GM21717 (cell line): ENCODE measurements around the gene SIL1.
"Not testable (repeated sequence)": the region's sequence is repeated elsewhere in the genome, so short reads cannot be mapped to it uniquely, and the experiment has no call there.

Experiments used
- ATAC-seq: cut with Tn5 transposase; IDR thresholded peaks from one replicate; pipeline ENCODE4 v1.9.1; 2021; ENCODE audit warnings: mild to moderate bottlenecking, moderate library complexity; ENCODE audit not compliant: unreplicated experiment

Gene SIL1

DNA sequence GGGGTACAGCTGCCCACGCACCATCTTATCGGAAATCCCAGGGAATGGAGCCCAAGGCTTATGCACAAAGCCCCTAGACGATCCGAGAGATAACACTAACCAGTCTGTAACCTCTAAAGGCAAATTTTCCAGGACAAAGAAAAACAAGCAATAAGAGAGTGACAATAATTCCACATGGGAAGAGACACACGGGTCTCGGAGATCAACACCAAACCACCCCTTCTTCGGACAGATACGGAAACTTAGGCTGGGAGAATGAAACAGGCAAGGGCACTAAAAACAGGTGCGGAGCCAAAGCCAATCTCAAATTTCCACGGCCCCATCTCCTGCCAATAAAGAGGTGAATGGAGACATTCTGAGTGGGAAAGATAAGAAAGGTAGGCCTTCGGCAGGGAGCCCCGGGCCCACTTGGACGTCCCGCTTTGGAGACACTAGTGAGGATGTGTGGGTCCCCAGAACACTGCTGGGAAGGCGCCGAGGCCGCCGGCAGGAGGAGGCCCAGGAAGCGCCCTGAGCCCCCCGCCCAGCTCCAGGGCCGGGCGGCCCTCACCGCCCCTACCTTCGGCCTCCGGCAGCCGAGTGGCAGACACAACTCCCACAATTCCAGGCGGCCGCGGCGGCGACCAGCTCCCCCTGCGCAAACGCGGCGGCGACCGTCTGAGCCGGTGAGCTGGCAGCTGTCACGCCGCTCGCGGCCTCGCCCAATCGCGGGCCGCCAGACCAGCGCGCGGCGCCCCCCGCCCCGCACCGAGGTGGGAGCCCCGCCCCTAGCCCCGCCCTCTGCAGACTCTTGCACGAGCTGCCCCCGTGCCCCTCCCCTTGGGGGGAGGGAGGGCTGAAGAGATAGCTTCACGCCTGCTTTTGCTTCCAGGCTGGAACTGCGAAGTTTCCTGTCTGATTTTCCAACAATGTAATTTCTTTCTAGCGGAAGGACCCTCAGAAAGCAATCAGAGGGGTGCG, at the start of gene SIL1:
Gene SIL1 (minus strand): TSS at position 659 of the 960 bp plus-strand sequence. CDS start 70,525 bp downstream, outside the sequence.
- ATAC-seq: peak; percentile 90

DNA sequence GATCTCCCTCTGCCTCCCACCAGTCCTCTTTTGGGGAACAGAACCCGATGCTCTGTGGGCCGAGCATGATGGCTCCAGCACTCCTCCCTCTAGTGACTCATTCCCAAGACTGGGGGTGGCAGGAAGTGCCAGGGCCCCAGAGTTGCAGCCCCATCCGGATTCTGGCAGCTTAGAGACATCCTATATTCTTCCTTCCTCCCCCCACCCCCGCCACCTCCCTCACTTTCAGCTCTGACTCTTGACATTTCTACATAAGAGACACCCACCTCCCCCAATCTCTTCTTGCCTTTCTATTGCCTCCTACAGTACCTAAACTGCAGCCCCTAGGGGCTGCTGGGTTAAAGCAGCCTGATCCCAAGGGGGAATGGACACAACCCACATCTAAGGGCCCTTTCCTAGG, 48.2 kb upstream of the SIL1 start:
- ATAC-seq: no peak

DNA sequence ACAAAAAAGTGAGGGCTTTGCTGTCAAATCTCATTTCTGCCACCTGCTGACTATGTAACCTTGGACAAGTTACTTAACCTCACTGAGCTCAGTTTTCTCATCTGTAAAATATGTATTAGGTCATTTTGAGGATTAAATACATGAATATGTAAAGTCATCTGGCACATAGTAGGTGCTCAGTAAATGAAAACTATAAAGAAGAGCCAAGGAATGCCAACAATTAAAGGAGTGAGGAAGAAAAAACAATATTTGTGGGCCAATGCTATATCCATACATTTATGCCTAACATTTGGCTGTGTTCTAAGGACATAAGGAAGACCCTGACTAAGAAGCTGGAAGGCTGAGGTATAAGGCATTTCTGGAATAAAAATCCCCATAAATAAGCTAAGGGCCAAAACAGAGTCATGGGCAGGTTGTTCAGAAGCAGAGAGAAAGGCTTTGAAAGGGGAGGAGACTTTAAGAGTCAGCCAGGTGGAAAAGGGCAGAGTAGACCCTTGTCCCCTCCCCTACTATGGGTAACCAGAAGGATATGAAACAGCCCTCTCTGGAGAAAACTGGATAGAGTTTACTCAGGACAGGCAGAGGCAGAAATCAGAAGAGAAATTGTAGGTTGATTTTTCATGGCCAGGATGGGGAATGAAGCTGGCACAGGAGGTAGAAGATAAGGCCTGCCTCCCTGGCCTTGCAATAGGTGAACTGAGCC, 47.6 kb upstream of the SIL1 start:
- ATAC-seq: no peak

DNA sequence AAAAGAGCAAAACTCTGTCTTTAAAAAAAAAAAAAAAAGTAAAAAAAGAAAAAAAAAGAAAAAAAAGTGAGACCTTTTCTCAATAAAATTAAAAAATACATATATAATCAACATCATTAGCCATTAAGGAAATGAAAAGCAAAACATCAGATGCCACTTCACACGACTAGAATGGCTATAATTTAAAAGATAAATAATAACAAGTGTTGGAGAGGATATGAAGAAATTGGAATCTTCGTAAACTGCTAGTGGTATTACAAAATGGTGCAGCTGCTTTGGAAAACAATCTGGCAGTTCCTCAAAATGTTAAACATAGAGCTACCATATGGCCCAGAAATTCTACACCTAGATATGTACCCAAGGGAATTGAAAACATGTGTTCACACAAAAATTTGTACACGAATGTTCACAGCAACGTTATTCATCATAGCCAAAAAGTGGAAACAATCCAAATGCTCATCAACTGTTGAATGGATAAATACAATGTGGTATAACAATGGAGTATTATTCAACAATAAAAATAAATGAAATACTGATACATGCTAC, 45.3 kb upstream of the SIL1 start:
- ATAC-seq: no peak

DNA sequence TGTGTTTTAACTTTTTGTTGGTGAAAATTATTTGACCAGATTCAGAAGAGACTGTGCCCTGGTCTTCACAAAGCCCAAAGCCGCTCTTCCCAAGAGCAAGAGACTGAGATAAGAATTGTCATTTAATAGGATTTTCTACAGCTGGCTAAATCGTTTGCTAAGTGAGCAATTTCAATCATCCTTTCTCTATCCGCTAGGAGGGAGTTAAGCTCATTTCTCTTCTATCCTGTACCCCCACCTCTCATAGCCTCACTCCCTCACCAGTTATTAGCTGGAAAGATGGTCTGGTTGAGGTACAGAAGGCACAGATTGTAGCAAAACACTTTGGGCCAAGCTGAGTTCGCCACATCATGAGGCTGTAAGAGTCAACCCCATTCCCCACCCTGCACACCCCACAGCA, 43.0 kb upstream of the SIL1 start:
- ATAC-seq: no peak

DNA sequence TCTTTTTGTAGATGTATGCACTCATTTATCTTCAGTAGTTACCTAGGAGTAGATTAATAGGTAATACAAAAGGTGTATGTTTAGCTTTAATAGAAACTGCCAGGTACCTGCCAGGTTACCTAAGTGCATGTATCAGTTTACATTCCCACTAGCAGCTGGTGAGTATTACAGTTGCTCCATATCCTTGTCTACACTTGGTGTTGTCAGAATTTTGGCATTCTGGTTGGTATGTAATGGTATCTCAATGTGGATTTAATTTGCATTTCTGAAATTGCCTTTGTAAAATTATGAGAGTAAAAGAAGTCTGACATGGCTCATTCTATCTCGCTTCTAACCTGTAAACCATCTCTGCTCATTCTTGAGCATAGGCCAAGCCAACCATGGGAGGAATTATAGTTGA, 38.3 kb upstream of the SIL1 start:
- ATAC-seq: no peak

DNA sequence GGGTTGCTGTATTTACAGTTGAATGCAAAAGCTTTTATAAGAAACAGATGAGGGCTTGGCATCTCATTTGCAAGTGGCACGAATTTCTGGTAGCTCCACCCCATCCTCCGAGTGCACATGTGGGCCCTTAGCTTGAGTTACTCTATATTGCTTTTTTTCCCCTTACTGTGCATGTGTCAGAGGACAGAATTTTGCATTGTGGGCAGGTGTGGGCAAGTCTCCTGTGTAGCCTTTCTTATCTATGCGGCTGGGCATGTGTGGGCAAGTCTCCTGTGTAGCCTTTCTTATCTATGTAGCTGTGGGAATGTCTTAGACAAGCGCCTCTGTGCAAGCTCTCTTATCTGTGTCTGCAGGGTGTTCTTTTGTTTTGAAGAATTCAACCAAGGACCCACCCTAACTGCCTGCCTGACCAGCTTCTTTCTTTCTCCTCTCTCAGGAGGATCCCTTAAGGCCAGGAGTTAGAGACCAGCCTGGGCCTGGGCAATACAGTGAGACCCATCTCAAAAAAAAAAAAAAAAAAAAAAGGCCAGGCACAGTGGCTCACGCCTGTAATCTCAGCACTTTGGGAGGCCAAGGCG, 34.1 kb upstream of the SIL1 start:
- ATAC-seq: no peak

DNA sequence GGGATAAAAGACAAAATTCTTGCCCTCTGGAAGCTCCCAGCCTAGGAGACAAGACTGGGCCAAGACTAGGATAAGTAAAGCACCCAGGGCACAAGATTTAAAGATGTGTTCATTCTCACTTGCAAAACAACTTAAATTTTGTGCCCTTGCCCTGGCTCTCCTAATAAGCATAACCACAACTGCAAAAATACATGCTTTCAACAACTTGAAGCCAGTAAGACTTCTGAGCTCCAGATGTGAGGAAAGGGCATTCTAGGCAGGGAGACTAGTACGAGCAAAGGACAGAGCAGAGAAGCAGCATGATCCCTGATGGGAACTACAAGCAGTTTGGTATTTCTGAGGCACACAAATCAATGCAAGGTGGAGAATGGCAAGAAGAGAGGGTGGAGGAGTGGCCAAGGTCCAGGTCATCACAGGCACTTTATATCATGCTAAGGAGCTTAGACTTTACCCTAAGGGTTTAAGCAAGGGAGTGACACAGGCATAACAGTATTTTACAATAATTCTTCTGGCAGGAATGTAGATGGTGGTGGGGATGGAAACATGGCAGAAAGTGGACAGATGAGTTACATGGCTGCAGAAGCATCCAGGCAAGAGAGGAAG, 30.1 kb upstream of the SIL1 start:
- ATAC-seq: no peak

DNA sequence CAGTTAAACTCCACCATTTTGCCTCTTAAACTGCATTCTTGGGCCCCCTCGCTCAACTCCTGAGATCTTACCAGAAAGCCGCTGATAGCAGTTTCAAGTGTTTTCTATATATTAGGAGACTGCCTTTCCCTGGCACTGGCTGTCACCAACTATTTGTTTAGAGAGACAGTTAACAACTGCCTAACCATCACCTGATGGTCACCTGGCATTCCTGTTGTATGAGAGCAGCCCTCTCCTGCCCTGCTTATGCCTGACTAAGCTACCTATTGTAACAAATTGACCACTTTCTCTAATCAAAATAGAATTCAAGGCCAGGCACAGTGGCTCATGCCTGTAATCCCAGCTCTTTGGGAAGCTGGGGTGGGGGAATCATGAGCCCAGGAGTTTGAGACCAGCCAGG, 28.0 kb upstream of the SIL1 start:
- ATAC-seq: no peak

DNA sequence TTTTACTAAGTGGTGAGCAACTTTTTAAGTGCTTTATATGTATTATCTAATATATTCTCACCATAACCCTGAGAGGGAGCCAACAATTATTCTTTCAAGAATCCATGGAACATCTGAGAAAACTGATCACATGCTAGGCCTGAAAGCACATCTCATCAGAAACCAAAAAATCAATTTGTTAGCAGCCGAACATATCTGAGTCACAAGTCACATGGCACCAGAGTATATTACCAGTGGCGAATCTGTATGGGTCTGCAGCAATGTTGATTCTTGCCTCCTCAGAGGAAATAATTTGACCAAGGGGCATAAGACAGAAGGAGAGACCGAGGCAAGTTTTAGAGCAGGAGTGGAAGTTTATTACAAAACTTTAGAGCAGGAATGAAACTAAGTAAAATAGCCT, 25.3 kb upstream of the SIL1 start:
- no peak for ATAC-seq

DNA sequence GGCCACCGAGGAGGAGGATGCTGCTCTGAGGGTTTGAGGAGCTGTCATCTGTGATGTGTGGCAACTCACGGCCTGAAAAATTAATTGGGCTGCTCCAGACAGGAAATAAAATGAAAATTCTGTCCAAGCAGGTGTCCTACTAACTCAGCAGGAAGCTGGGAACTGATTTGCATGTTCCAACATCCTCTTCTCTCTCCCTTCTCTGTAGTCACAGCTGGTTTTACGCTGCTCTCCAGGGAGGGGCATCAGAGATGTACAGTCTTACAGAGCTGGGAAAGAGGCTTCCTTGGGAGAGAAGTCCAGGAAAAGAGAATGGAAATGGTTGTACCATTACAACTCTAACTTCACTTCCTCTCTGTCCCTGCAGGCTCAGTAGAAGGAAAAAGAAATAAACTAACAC, 24.2 kb upstream of the SIL1 start:
- ATAC-seq: no peak

DNA sequence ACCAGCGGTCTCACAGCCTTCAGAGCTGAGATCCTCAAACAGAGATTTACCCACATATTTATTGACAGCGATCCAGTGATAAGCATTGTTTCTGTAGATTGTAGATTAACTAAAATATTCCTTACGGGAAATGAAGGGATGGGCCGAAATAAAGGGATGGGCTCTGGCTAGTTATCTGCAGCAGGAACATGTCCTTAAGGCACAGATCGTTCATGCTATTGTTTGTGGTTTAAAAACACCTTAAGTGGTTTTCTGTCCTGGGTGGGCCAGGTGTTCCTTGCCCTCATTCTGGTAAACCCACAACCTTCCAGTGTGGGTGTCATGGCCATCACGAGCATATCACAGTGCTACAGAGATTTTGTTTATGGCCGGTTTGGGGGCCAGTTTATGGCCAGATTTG, 19.9 kb upstream of the SIL1 start:
- not testable (repeated sequence) for ATAC-seq

DNA sequence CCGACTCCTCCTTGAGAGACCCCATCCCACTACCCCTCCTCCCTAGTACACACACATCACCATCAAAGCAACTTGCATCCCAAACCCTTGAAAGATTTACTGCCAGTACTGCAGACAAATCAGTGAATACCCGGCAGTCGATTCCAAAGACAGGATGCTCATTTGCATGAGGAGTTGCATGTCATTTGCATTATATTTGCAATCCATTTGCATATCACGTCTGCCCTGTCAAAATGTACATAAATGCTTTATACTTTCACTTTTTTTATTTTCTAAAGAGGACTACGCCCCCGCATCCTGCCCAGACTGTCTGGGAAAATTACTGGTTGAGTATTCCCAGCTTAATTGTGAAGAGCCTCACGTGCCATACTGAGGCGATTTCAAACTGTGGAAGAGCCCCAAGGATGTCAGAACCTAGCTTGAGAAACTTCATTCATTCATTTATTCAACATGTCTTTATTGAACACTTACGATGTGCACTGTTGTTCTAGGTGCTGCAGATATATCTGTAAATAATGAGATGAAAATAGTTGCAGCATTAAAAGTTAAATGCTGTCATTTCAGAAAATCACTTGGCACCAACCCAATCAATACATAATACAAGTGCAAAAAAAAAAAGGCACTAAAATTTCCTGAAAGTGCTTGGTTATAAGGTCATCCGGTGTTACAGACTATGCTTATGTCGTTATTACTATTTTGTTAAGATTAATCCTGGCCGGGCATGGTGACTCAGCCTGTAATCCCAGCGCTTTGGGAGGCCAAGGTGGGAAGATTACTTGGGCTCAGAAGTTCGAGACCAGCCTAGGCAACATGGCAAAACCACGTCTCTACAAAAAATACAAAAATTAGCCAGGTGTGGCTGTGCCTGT, 17.2 kb upstream of the SIL1 start:
- ATAC-seq: no peak

DNA sequence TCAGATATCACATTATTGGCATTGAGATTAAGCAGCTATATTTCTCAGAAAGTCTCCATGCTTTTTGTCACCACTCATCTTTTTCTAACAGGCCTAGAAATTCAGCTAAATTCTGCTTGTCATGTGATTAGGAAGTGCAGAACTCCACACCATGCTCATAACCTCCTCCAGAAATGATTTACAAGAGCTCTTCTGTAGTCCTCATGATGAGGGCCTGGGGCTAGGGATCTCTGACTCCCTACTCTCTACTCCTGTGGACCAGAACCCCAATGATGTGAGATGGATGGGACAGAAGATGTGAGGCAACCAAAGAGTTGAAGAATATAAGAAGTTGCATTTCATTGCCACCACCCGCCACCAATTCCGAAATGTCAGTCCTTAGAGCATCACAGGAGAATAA, 16.5 kb upstream of the SIL1 start:
- ATAC-seq: no peak

DNA sequence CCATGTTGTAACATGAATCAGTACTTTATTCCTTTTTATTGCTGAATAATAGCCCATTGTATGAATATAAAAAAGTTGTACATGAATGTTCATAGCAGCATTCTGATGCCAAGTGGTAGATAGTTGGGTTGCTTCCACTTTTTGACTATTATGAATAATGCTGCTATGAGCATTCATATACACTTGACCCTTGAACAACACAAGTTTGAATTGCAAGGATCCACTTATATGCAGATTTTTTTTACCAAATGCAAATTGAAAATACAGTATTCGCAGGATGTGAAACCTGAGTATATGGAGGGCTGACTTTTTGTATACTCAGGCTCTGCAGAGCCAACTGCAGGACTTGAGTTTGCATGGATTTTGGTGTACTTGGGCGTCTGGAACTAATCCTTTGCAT, 14.7 kb upstream of the SIL1 start:
- no peak for ATAC-seq

DNA sequence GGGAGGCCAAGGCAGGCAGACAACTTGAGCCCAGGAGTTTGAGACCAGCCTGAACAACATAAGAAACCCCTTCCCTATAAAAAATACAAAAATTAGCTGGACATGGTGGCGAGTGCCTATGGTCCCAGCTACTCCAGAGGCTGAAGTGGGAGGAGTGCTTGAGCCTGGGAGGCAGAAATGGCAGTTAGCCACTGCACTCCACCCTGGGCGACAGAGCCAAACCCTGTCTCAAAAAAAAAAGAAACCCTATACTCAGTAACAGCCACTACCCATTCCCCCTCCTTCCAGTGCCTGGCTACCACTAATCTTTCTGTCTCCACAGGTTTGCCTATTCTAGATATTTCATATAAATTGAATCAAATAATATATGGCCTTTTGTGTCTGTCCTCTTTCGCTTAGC, 14.3 kb upstream of the SIL1 start:
- ATAC-seq: no peak

DNA sequence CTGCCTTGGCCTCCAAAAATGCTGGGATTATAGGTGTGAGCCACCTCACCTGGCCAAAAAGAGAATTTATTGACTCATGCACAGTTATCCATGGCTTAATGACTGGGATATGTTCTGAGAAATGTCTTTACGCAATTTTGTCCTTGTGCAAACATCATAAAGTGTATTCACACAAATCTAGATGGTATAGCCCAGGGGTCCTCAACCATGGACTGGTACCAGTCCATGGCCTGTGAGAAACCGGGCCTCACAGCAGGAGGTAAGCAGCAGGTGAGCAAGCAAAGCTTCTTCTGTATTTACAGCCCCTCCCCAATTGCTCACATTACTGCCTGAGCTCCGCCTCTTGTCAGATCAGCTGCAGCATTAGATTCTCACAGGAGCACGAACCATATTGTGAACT, 12.4 kb upstream of the SIL1 start:
- no peak for ATAC-seq

DNA sequence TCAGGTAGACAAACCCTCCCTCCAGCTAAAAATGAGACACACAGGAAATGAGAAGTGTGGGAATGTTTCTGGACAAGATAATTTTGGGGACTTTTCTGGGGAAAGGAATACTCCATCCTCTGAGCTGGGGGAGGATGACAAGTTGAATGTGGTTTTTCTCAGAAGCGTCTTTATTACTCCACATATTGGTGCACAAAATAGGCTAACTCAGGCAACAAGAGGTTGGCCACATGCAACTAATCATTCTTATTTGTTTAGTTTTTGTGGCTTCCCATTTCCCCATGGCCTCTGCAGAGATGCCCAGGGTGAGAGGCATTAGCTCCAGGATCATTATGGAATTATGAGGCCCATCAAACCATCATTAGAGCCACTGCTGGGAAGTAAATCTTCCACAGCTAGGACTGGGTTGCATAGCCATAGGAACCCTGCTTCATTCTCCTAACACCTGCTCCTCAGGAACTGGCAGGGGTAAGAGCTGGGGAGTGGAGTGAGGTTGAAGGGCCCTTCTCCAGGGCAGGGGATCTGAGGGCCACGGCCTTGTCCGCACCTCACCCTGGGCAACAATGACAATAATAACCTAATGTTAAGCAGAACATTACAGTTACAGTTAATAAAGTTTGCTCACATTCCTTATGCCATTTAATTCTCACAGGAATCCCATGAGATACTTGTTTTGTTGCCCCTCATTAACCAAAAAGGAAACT, 9.3 kb upstream of the SIL1 start:
- no peak for ATAC-seq

DNA sequence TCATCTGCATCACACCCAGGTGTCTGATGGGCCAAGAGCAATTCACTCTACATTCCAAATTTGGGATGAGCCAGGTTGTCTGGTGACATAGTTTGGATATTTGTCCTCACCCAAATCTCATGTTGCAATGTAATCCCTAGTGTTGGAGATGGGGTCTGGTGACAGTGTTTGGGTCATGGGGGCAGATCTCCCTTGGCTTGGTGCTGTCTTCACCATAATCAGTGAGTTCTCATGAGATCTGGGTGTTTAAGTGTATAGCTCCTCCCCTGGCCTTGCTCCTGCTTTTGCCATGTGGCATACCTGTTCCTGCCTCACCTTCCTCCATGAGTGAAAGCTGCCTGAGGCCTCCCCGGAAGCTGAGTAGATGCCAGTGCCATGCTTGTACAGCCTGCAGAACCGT, 7.4 kb upstream of the SIL1 start:
- ATAC-seq: no peak

DNA sequence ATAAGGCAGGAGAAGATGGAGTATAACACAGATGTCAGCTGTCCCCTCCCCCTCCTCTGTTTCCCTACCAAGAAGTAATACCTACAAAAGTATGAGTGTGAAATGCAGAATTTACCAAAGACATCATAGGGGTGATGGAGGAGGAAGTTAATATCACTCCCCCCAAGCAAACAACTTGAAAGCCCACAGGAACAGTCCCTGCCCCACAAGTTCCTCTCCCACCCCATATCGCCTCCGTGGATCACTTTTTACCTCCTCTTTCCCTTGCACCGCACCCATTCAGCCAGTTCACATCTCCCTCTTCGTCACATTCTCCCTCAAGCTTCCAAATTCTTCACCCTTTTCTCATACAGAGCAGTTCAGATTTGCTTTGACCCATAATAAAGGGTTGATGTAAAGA, 7.0 kb upstream of the SIL1 start:
- no peak for ATAC-seq
